NCI-H1436 (cell line): ENCODE results near the gene NDUFS8.
"Not testable (repeated sequence)": the region's sequence is repeated elsewhere in the genome, so short reads cannot be mapped to it uniquely, and the experiment has no call there.

Source experiments
- DNase-seq: peaks from one replicate; lab custom pipeline; 2025; lab: John Stamatoyannopoulos, UW

The NDUFS8 gene

DNA sequence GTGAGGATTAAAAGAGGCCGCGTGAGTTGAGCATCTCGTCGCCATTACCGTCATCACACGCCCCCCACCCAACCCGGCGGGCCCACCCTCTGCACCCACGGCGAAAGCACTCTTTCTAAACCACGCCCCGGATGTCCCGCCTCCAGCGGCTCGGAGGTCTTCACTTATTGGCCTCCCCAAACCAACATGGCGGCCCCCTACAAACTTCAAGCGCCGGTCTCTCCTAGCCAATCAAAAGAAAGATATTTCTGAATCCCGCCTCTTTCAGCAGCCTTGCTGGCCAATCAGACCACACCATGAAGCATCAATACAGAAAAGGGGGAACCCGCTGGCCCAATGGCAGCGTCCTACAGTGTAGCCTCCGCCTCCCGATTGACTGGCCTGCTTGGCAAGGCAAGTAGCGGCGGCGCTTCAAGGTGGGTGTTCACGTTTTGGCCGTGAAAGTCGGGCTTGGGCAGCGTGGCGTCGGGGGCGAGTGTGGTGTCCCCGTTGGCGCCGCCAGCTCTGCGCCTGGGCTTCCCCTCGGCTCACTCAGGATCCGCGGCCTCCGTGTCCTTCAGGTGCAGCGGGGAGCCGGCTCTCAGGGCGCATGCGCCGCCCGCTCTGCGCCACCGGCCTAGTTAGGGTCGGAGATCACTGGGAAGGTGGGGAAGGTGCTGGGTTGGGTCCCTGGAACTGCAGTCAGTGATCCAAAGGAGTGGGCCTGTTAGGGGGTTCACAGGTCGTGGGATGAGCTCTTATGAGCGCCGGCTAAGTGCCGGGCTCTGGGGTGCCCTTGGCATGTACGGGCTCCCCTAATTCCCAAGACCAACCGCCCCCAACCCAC lies at the start of gene NDUFS8:
NDUFS8 (plus strand) TSS at position 364 of the 826 bp plus-strand sequence. CDS start 1,471 bp downstream, outside the sequence.
- DNase-seq, result peak; percentile 98

DNA sequence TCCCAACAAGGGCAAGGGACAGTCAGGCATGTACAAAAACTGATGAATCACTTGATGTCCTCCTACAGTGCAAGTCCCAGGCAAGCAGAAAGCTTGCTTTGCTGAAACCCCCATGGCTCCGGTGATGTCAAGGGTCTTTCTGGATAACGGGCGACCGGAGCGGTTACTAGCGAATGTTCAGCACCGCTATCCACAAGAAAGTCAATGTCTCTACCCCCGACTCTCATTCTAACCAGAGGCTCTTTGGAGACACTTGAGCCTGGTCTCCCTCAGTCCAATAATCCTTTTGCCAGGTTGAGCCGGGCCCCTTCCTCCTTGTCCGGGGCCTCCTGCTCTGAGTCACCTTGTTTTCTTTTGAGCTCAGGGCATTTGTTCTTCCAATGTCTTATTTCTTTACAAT lies 49.3 kb upstream of the NDUFS8 start:
- not testable (repeated sequence) for DNase-seq

DNA sequence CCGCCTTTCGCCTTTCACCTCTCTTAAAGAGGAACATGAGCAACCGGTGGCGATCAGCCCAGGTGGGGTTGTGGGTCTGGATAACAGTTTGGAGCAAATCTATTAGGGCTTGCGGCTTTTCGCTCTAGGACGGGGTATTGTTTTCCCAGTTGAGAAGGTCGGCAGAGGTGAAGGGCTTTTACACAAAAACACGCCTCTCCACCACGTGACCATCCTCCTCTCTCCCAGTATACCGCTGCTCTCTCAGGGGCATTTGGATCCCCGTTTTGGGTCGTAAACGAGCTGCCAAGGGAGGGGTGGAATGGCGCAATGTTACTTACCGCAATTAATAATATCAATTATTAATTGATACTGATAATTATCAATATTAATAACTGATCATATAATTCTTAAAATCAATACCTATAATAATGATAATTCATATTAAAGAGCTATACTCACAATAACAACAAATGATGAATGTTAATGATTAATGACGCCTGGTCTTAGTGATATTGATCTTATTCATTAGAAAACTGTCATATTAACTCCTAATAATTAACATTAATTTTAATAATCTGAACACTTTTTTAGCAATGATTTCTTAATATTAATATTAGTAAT lies 48.1 kb upstream of the NDUFS8 start:
- DNase-seq, result not testable (repeated sequence)

DNA sequence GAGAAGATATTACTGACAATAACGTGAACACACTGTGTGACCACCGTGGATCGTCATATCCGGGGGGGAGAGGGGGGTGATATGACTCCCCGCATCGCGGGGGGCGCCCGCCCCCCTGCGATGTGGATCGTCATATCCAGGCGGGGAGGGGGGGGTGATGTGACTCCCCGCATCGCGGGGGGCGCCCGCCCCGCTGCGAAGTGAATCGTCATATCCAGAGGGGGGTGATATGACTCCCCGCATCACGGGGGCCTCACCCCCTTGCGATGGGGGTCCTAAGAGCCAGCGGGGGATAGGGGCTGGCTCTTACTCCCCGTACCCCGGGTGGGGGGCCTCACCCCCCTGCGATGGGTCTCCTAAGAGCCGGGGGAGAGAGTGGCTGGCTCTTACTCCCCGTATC lies 46.5 kb upstream of the NDUFS8 start:
- no peak for DNase-seq

DNA sequence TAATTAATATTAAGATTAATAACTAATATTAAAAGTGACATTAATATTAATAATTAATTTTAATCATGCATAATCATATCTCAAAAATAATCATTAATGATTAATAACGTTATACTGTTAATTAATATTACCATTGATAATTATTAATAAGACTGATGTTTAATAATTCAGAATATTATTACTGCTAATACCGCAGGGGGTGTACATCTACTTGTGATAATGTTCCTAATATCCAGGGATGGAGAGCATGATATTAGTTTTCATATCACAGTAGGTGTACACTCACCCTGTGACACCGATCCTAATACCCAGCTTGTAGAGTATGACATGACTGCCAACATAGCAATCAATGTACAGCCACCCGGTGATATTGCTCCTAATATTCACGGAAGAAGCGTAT lies 45.2 kb upstream of the NDUFS8 start:
- not testable (repeated sequence) for DNase-seq

DNA sequence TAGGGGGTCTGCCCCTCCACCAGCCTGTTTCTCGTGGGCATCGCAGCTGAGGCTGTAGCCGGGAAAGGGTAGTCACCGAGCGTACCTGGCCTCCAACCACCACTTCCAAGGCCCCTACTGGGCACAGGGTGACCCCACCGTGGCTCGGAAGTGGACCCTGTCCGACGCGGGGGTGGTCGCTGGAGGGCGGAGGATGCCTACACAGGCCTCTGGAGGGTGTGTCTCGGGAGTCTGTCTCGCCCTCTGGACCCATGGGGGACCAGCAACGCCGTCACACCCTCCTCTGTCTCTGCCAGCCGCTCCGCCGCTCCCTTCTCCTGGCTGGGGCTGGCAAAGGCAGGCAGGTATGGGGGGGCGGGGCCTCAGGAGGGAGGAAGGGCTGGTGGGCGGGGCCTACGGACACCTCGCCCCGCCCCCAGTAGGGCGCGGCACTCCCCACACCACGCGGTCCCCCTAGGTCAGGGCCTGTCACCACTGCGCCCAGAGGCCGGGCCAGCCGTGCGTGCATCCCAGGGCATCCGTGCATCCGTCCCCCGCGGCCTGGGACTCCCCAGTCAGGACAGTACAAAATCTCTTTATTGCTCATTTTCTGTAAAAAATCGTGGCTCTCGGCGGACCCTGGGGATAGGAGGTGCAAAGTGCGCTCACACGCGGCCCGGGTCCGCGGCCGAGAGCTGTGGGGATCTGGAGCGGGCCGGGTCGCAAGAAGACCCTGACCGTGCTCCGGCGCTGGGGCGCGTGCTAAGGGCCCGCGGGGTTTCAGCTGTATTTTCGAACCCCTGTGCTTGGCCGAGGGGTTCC lies 39.7 kb upstream of the NDUFS8 start:
- not testable (repeated sequence) for DNase-seq

DNA sequence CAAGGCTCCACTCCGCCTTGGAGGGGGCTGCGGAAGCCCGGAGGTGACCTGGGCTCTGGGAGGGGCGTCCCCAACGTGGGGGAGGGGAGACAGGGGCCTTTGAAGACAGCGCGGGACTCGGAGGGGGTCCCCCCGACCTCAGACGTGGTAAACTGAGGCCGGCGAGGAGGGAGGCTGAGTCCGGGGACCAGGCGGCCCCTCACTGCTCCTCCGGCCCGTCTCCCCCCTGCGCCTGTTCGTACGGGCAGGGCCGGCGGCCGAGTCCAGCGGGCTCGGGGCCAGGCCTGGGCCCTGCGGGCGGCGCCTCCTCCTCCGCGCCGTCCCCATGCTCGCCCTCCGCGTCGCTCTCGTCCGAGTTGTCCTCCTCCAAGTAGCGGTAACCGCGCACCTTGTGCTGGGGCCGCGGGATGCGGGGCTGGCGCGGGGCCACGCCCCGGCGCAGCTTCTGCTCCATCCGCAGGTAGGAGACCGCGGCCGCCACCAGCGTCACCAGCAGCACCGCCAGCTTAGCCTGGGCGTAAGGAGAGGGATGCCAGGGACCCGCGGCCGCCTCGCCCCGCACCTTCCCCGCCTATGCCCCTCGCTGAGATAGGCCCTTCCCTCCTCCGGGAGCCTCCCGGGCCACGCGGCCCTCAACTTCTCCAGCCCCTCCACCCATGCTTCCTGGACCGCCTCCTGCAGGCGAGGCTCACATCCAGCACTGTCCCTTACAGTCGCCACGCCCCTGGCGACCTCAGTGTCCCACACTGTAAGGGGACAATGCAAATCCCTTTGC lies 38.9 kb upstream of the NDUFS8 start:
- DNase-seq, result not testable (repeated sequence)

DNA sequence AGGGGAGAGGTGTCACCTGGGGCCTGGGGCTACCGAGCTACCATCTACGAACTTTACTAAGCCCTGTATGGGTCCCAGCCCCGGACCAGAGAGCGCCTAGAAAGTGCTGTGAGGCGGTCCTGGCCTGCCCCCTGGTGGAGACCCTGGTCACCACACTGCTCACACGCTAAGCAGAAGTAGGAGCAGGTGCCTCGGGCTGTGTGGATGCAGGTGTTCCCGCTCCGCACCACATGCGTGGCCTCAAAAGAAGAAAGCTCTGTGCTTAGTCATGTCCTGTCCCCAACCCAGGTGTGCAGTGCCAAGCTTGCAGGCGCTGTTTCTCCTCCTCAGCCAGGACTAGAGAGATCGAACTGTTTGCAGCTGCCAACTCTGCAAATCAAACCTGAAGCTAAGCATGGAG lies 36.7 kb upstream of the NDUFS8 start:
- DNase-seq, result not testable (repeated sequence)

DNA sequence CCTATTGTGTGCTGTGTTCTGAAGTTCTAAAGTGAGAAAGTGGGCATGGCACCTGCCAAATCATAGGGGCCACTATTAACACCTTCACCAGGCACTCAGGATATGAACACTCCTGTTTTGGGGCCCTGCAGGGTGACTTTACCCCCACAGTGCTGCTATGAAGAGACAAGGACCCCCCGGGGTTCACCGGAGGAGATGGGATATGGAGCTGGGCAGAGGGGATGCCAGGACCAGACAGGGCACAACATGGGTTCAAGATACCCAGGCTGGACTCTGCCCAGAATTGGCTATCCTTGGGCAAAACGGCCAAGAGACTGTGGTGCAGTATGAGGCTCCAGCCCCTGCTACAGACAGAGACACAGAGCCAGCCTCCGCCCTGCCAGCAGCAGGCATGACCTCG lies 36.1 kb upstream of the NDUFS8 start:
- DNase-seq, result not testable (repeated sequence)

DNA sequence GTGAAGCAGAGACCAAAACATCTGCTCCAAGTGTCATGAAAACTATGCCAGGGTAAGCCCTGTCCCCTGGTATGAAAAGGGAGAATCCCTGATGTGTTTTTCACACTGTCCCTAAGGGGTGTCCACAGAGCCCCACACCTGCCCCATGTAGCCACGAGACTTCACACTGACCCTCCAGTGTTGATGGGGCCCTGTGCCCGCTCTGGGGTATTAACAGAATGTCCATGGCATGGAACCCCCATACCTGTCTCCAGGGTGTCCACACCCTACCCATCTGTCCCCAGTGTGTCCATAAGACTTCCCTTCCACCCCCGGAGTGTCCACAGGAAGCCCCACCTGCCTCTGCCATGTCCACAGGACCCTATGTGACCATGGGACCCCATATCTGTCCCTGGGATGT lies 35.4 kb upstream of the NDUFS8 start:
- not testable (repeated sequence) for DNase-seq

DNA sequence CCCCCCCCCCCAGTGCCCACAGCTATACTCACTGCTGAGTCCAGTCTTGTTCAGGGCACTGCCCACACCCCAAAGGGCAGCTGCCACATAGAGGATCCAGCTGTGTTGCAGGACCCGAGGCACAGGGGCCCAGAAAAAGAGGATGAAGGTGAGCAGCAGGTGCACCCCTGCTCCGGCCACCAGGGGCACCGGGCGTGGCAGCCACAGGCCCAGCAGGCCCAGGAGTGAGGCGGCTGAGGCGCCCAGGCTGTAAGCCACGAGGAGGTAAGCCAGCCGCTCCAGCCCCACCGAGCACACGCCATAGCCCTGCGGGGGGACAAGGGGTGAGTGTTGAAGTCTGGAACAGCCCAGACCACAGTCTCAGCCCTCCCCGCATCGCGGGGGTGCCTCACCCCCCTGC lies 34.9 kb upstream of the NDUFS8 start:
- not testable (repeated sequence) for DNase-seq

DNA sequence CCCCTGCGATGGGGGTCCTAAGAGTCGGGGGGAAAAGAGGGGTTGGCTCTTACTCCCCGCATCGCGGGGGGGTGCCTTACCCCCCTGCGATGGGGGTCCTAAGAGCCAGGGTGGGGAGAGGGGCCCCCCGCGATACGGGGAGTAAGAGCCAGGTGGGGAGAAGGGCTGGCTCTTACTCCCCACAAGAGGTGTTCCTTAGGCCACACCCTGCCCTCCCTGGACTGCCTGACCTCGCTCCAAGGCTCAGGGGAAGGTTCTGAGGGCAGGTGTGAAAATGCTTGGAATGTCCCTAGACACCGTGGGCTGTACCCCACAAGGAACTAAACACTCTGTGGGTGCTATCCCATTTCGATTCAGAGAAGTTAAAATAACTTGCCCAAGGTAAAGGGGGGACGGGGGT lies 34.4 kb upstream of the NDUFS8 start:
- no peak for DNase-seq

DNA sequence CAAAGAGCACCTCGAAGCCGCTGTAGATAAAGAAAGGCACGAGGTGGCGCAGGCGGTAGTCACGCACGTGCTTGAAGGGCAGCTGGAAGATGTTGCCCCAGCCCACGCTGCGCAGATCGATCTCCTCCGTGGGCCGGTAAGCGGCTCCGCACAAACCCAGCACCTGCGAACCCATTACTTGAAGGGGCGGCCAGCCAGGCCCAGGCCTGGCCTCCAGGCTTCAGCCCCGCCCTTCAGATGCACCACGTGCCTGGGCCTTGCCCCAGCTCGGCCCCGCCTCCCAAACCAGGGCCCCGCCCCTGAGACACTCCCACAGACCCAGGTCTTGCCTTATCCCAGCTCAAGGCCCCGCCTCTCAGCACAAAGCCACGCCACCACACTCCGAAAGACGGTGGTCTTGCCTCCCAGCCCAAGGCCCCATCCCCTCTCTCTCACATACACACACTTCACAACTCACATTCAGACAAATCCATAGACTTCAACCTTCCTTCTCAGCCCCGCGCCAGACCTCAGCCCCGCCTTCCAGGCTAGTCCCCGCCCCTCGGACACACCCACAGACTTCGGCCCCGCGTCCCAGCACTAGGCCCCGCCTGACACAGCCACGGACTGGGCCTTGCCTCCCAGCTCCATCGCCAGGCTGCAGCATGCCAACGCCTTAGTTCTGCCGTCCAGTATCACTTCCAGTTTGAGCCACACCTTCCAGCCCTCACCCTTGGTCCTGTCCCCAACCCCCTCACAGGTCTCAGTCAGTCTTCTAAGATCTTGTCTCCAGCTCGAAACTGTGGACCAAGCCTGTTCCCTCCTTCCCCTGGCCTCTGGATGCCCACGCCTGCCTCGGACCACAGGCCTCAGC lies 33.6 kb upstream of the NDUFS8 start:
- DNase-seq, result no peak

DNA sequence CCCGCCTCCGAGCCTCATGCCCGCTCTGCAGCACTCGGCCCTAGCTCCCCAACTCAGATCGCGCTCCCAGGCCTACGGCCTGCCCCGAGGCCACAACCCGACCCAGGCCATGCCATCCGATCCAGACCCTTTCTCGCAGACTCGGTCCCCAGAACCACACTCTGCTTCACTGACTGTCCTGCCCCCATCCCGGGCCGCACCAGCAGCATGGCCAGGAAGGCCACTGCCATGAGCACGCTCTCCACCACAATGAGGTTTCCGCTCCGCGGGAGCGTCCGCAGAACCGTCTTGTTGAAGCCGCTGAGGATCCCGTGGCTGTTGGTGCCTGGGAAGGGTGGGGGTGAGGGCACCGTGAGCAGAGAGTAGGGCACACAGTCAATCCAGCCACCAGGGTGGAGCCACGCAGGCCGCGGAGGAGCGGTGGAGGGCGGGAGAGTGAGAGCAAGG lies 33.0 kb upstream of the NDUFS8 start:
- DNase-seq, result no peak

DNA sequence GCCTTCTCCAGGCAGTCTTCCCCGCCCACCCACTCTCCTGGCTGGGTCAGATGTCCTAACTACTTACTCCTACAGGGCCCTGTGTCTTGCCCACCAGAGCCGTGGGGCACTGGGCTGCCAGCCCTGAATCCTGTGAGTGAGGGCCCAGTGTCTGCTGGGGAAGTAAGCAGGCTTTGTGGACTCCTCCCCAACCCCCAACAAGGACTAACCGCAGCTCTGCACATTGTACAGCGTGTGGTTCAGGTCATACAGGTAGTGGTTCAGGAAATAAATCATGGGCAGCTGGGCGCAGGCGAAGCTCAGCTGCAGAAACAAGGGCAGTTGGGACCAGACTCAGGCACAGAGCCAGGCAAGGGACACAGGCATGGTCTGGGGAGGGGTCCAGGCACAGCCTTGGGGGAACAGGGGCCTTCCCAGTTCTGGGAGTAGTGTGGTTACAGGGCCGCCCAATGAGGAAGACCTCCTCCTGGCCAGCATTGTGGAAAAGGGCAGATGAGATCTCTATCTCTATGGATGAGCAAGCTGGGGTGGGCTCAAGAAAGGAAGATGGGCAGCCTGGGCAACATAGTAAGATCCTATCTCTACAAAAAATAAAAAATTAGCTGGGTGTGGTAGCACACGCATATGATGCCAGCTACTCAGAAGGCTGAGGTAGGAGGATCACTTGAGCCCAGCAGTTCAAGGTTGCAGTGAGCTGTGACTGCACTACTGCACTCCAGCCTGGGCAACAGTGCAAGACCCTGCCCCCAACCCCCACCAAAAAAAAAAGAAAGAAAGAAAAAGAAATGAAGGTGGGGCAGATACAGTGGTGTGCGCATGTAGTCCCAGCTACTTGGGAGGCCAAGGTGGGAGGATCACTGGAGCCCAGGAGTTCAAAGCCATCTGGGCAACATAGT lies 32.1 kb upstream of the NDUFS8 start:
- DNase-seq, result no peak

DNA sequence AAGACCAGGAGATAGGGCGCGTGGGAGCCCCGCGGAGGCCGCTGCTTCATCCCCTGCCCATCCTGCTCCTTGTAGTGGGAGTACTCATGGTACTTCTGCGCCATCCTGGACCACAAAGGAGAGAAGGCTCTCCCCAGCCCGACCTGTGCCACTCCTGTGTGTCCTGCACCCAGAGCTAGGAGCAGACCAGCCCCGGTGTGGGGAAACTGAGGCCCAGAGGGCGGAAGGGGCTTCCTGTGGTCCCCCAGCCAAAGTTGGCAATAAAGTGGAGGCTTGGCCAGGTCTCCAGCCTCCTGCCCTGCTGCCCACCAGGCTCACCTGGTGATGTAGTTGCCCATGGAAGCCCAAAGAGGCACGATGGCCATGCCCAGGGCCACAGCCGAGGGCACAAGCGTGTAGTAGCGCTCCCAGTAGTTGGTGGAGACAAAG lies 31.3 kb upstream of the NDUFS8 start:
- DNase-seq, result no peak

DNA sequence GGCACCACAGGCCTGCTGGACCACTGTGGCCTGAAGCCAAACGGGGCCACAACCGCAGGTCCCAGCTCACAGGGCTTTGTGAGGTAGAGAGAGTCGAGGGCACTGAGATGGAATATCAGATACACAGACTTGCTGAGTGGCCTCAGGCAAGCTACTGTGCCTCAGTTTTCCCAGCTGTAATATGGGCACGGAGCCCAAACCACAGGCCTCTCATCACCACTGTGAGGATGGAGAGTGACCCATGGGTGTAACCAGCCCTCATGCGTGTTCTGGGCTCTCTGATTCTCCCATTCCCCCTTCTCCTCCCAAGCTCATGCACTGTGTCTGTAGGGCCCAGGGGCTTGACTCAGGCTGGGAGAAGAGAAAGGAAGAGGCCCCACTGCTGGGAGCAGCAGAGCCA lies 30.8 kb upstream of the NDUFS8 start:
- no peak for DNase-seq

DNA sequence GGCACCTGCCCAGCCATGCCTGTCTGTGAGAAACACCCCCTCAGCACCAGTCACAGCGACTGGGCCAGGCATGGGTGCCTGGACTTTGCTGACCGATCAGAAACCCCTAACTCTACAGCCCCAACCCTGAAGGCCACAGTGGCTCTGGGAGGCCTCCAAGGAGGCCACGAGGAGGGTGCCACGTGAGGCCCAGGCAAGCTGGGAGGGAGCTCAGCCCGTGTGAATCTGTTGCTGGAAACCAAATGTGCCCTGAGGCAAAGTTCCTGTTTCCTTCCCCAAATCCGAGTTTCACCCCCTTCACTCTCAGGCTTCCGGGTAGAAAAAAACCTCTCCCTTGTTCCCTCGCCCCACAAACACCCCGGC lies 27.9 kb upstream of the NDUFS8 start:
- DNase-seq, result no peak

DNA sequence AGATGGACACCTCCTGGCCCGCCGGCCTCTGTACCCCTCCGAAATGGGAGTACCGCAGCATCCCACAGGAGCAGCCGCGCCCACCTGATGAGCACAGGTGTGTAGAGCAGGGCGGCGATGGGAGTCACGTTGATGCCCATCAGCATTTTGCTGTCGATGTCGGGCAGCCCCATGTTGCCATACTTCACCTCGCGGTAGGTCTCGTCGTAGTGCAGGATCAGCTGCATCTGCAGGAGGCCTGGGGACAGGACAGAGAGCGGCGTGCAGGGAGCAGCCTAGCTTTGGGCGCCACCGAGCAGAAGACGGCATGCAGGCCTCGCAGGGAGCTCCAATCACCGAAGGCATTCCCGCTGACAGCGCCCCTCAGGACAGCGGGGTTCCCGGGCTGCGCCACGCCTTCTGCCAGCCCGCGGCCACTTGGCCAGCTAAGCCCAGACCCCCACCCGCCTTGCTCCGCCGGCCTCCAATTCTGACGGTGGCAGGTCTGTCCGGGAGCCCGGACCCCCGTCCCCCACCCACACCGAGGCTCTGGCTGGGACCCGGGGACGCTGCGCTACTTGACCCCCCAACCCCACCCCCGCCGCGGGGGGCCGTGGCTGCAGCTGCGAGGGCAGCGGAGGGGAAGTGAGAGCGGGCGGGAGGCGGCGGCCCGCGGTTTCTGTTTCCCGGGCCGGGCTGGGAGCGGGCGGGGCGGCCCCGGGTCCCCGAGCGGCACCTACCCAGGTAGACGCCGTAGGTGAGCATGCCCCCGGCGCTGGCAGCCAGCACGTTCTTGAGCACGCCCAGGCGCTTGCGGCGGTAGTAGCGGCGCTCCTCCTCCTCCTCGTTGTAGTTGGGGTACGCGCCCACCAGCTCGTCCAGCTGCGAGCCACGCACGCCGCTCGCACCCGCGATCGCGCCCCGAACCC lies 27.3 kb upstream of the NDUFS8 start:
- DNase-seq, result no peak
